PC-9 (cell line): ENCODE data around the gene PPA1. TPM values are rescaled to one million over a fixed set of nuclear protein-coding genes. Genes with fewer than 3 reads are reported as not detected.
"Not testable (repeated sequence)": the region's sequence is repeated elsewhere in the genome, so short reads cannot be mapped to it uniquely, and the experiment has no call there.

Experiments
- BruUV-seq: library from RNA; stranded (reverse); fragments of 400-500 nt; replicated peaks from 2 replicates; lab custom pipeline; 2021; lab: Mats Ljungman, UMichigan
- CTCF ChIA-PET: fragments of 300-600 bp; sonication (Branson Sonifier 250); formaldehyde crosslinking; loops from one replicate; lab custom pipeline; 2022; ENCODE audit warnings: antibody characterized with exemption; lab: Charles Lee
- POLR2A ChIA-PET: fragments of 300-600 bp; sonication (Branson Sonifier 250); formaldehyde crosslinking; loops from one replicate; lab custom pipeline; 2022; ENCODE audit warnings: antibody characterized with exemption; ENCODE audit not compliant: unreplicated experiment; lab: Charles Lee
- DNase-seq, 2 experiments: peaks; one replicate each; pipeline versions ENCODE4 v3.0.0 to v3.0.0-alpha.2; 2015 to 2022; ENCODE audit warnings: mixed read lengths in 1 of 2
- H2AFZ ChIP-seq: fragments of 200-600 bp; sonication (generic); 2 replicates; pipeline ENCODE4 v1.8.1; 2017; ENCODE audit warnings: antibody characterized with exemption
- H3F3A ChIP-seq: fragments of 200-600 bp; sonication (generic); 2 replicates; pipeline ENCODE4 v1.8.1; 2017; ENCODE audit warnings: antibody characterized with exemption, mild to moderate bottlenecking, low read depth; ENCODE audit not compliant: insufficient read depth
- H3K27ac ChIP-seq: fragments of 200-600 bp; sonication (generic); 2 replicates; pipeline ENCODE4 v1.6.1; 2016; ENCODE audit warnings: mixed run types
- H3K27me3 ChIP-seq: fragments of 200-600 bp; sonication (generic); 2 replicates; pipeline ENCODE4 v1.6.1; 2016; ENCODE audit warnings: low read depth, mixed run types; ENCODE audit not compliant: insufficient read depth
- H3K36me3 ChIP-seq: fragments of 200-600 bp; sonication (generic); 2 replicates; pipeline ENCODE4 v1.6.1; 2016; ENCODE audit warnings: low read depth, mixed run types
- H3K4me1 ChIP-seq: fragments of 200-600 bp; sonication (generic); replicated peaks from 2 replicates; pipeline ENCODE4 v1.6.1; 2016; ENCODE audit warnings: mixed run types; ENCODE audit not compliant: insufficient read depth
- H3K4me2 ChIP-seq: fragments of 200-600 bp; sonication (generic); 2 replicates; pipeline ENCODE4 v1.6.1; 2017; ENCODE audit warnings: mixed run types
- H3K4me3 ChIP-seq: fragments of 200-600 bp; sonication (generic); 2 replicates; pipeline ENCODE4 v1.6.1; 2016; ENCODE audit warnings: mixed run types
- H3K79me2 ChIP-seq: fragments of 200-600 bp; sonication (generic); 2 replicates; pipeline ENCODE4 v1.6.1; 2017; ENCODE audit warnings: low read depth, mixed run types
- H3K9me2 ChIP-seq: fragments of 200-600 bp; sonication (generic); 2 replicates; pipeline ENCODE4 v1.8.1; 2017; ENCODE audit warnings: mild to moderate bottlenecking; ENCODE audit not compliant: insufficient read depth
- H3K9me3 ChIP-seq: fragments of 200-600 bp; sonication (generic); 2 replicates; pipeline ENCODE4 v1.8.1; 2016; ENCODE audit warnings: low read depth; ENCODE audit not compliant: insufficient read depth
- H4K20me1 ChIP-seq: fragments of 200-600 bp; sonication (generic); 2 replicates; pipeline ENCODE4 v1.8.1; 2017; ENCODE audit not compliant: insufficient read depth
- CTCF ChIP-seq: fragments of 200-600 bp; sonication (generic); conservative IDR thresholded peaks from 2 replicates; pipeline ENCODE4 v1.6.1; 2017; ENCODE audit warnings: mixed run types, antibody characterized with exemption, mild to moderate bottlenecking, moderate library complexity
- EZH2 ChIP-seq: fragments of 200-600 bp; sonication (generic); IDR thresholded peaks from 2 replicates; pipeline ENCODE4 v1.8.0; 2017; ENCODE audit warnings: antibody characterized with exemption, low read depth
- intact Hi-C: fragments of 100-400 bp; cut with micrococcal nuclease; formaldehyde crosslinking; loops from one replicate; pipeline ENCODE4 v1.10.0; 2022; ENCODE audit not compliant: unreplicated experiment
- total RNA-seq: library from RNA; stranded (reverse); gene quantifications from 2 replicates; pipeline ENCODE4 v1.2.3, GENCODE V29; 2021

The PPA1 gene
- total RNA-seq, 1 experiment from 2014 or later: 236 TPM

- peaks cover 29% of the 10 kb centered on the region for H3F3A ChIP-seq
- H3K4me2 ChIP-seq: no peak overlapping the region
- peak in 1 of 2 experiments; percentile 12 for DNase-seq
- ChIA-PET CTCF (no interaction called here), POLR2A (no interaction called here)
- H3K27ac ChIP-seq: no peak overlapping the region
- H3K27me3 ChIP-seq: no peaks in the 10 kb centered on the region
- intact Hi-C loops: no loop called here
- peaks cover 12% of the 10 kb centered on the region for H3K9me3 ChIP-seq
- BruUV-seq: no TSS peak
- no peak overlapping the region for H3K4me3 ChIP-seq
- H3K9me2 ChIP-seq: no peaks in the 10 kb centered on the region
- H3K4me1 ChIP-seq: peaks cover 40% of the 10 kb centered on the region
- no peaks in the 10 kb centered on the region for H4K20me1 ChIP-seq
- no peaks in the 10 kb centered on the region for H3K79me2 ChIP-seq
- TF ChIP-seq CTCF (no peak), EZH2 (no peak)
- no peaks in the 10 kb centered on the region for H3K36me3 ChIP-seq
- no peak overlapping the region for H2AFZ ChIP-seq
These were observed 27.5 kb upstream of the PPA1 start for GRCh38 chr10:70260734-70261133.

- no peaks in the 10 kb centered on the region for H4K20me1 ChIP-seq
- peaks cover 29% of the 10 kb centered on the region for H3F3A ChIP-seq
- CTCF ChIA-PET: no interaction called here
- DNase-seq: peak in 1 of 2 experiments; percentile 6
- no peak overlapping the region for H3K4me2 ChIP-seq
- H3K9me3 ChIP-seq: peaks cover 12% of the 10 kb centered on the region
- TF ChIP-seq CTCF (no peak), EZH2 (no peak)
- H3K27me3 ChIP-seq: no peaks in the 10 kb centered on the region
- peaks cover 45% of the 10 kb centered on the region for H3K4me1 ChIP-seq
- intact Hi-C loops: no loop called here
- BruUV-seq: no TSS peak
- no peaks in the 10 kb centered on the region for H3K79me2 ChIP-seq
- no peaks in the 10 kb centered on the region for H3K9me2 ChIP-seq
- POLR2A ChIA-PET: no interaction called here
- H3K27ac ChIP-seq: no peak overlapping the region
- no peaks in the 10 kb centered on the region for H3K36me3 ChIP-seq
- H2AFZ ChIP-seq: no peak overlapping the region
- no peak overlapping the region for H3K4me3 ChIP-seq
These were observed 27.0 kb upstream of the PPA1 start for GRCh38 chr10:70260259-70260658.

- Histone ChIP-seq H3K4me3 (no peak overlapping the region), H3K9me3 (peaks cover 12% of the 10 kb centered on the region), H3K27ac (peak overlapping the region; percentile 47), H4K20me1 (no peaks in the 10 kb centered on the region), H3K79me2 (no peaks in the 10 kb centered on the region), H3K9me2 (no peaks in the 10 kb centered on the region), H3K4me1 (peaks cover 57% of the 10 kb centered on the region), H3K27me3 (no peaks in the 10 kb centered on the region), H2AFZ (no peak overlapping the region), H3K36me3 (no peaks in the 10 kb centered on the region), H3K4me2 (peak overlapping the region; percentile 50; the same call in 1 of the 2 replicates), H3F3A (peaks cover 29% of the 10 kb centered on the region)
- POLR2A ChIA-PET: interaction anchor here (0.5 to 0.6 kb wide), 2 partner anchors 11 to 29 kb away, joined by 5 to 9 read pairs; no protein-coding TSS in a partner anchor
- no peak for DNase-seq
- BruUV-seq: no TSS peak
- CTCF ChIA-PET: interaction anchor here (0.5 to 1.6 kb wide), 5 partner anchors 9 to 107 kb away, joined by 3 to 6 read pairs (median 4); partner anchors contain the start of gene PPA1
- TF ChIP-seq CTCF: no peak
- no peak for TF ChIP-seq EZH2
- intact Hi-C loops: loop anchor here (1.0 kb wide), 1 partner anchor 36 kb away; no protein-coding TSS in a partner anchor
These were observed 25.0 kb upstream of the PPA1 start for GRCh38 chr10:70258216-70258615.

- peaks cover 29% of the 10 kb centered on the region for H3F3A ChIP-seq
- BruUV-seq, H2AFZ ChIP-seq, H4K20me1 ChIP-seq, H3K4me3 ChIP-seq, POLR2A ChIA-PET, H3K79me2 ChIP-seq, H3K27me3 ChIP-seq, H3K36me3 ChIP-seq, H3K9me2 ChIP-seq: not testable (repeated sequence)
- intact Hi-C loops: loop anchor here (1.0 to 2.0 kb wide), 2 partner anchors 25 to 36 kb away; partner anchors contain the start of gene PPA1
- peaks cover 57% of the 10 kb centered on the region for H3K4me1 ChIP-seq
- peak; percentile 38 to 57 for DNase-seq
- CTCF ChIA-PET: interaction anchor here (0.6 to 1.6 kb wide), 3 partner anchors 10 to 99 kb away, joined by 3 to 6 read pairs (median 5); no protein-coding TSS in a partner anchor
- peaks cover 12% of the 10 kb centered on the region for H3K9me3 ChIP-seq
- H3K27ac ChIP-seq: peak overlapping the region; percentile 47
- peak overlapping the region; percentile 50; the same call in 1 of the 2 replicates for H3K4me2 ChIP-seq
These were observed 24.6 kb upstream of the PPA1 start for GRCh38 chr10:70257816-70258215.
